Upper lobe of left lung (tissue), 6 donors: ENCODE results near the gene CCDC78. TPM values are rescaled to one million over a fixed set of nuclear protein-coding genes. Genes with fewer than 3 reads are reported as not detected.

ENCODE experiments used
- ATAC-seq, 2 donors: fragments of 200-7000 bp; cut with Tn5 transposase; one replicate each; pipeline ENCODE4 v1.9.1; 2022; ENCODE audit warnings: mild to moderate bottlenecking in 2 of 2, moderate library complexity in 2 of 2; ENCODE audit not compliant: low FRiP score in 2 of 2
- DNase-seq, 2 donors: peaks; one replicate each; pipeline ENCODE4 v3.0.0-alpha.2; 2019 to 2020
- H3K27ac ChIP-seq, 4 donors: fragments of 200-600 bp; sonication (generic); one replicate each; pipeline ENCODE4 v1.5.1; 2016 to 2019
- H3K27me3 ChIP-seq, 4 donors: fragments of 200-600 bp; sonication (generic); one replicate each; pipeline ENCODE4 v1.5.1; 2017 to 2019
- H3K36me3 ChIP-seq, 4 donors: fragments of 200-600 bp; sonication (generic); one replicate each; pipeline ENCODE4 v1.5.1; 2016 to 2019
- H3K4me1 ChIP-seq, 4 donors: fragments of 200-600 bp; sonication (generic); one replicate each; pipeline ENCODE4 v1.5.1; 2018 to 2019
- H3K4me3 ChIP-seq, 4 donors: fragments of 200-600 bp; sonication (generic); one replicate each; pipeline ENCODE4 v1.5.1; 2017 to 2019; ENCODE audit warnings: mild to moderate bottlenecking in 2 of 4, moderate library complexity in 1 of 4
- H3K9me3 ChIP-seq, 4 donors: fragments of 200-600 bp; sonication (generic); one replicate each; pipeline ENCODE4 v1.5.1; 2018 to 2019
- CTCF ChIP-seq, 6 experiments: fragments of 450-650 bp in 4 of 6; fragments of 200-600 bp in 2 of 6; sonication (generic) in 2 of 6; IDR thresholded peaks; one replicate each; pipeline ENCODE4 v1.5.1; 2016 to 2019; ENCODE audit warnings: antibody characterized with exemption in 6 of 6
- EP300 ChIP-seq, 4 donors: sonication (generic); formaldehyde crosslinking; IDR thresholded peaks; one replicate each; pipeline ENCODE4 v1.5.1; 2017; ENCODE audit warnings: antibody characterized with exemption in 4 of 4, control low read depth in 2 of 4
- POLR2A ChIP-seq, 4 donors: fragments of 450-650 bp; IDR thresholded peaks; one replicate each; pipeline ENCODE4 v1.5.1; 2016 to 2017; ENCODE audit warnings: antibody characterized with exemption in 4 of 4, mild to moderate bottlenecking in 2 of 4
- POLR2AphosphoS5 ChIP-seq, 2 donors: sonication (generic); formaldehyde crosslinking; IDR thresholded peaks; one replicate each; pipeline ENCODE4 v1.5.1; 2017; ENCODE audit warnings: antibody characterized with exemption in 2 of 2
- whole genome bisulfite sequencing, 2 donors: methylation state at CpG; one replicate each; pipeline ENCODE4 v1.1.5; 2017 to 2018; 5-methylcytosine and 5-hydroxymethylcytosine counted together
- total RNA-seq, 6 donors: library from RNA; depleted of rRNA in 4 of 6; stranded (reverse); fragments of >200 nt in 4 of 6; gene quantifications; one replicate each; pipeline versions ENCODE4 v1.1.0 to v1.2.1, GENCODE V29; 2016 to 2021
- donor health status: DM: no; HTN: no; CAD: no; lungs with moderate emphysema.
- donor health status: DM: no; HTN: yes; CAD: no; lungs with severe emphysema.

The CCDC78 gene
- total RNA-seq, 6 donors from 2014 or later: 3.5 to 69.1 (median 23.3) TPM

GRCh38 chr16:734208-734980 is 8.2 kb upstream of the CCDC78 start:
- H3K36me3 ChIP-seq: peaks cover 2 to 79% (median 49%) of the 10 kb centered on the region in 4 donors
- H3K9me3 ChIP-seq: no peaks in the 10 kb centered on the region
- DNase-seq (peak in 1 of 2 donors; percentile 81), ATAC-seq (no peak)
- no peak overlapping the region for H3K27ac ChIP-seq
- H3K4me1 ChIP-seq: no peaks in the 10 kb centered on the region
- WGBS, 2 donors: 94 to 95% methylated on average over 40 to 49 of the region's 49 CpGs
- no peak for TF ChIP-seq EP300 (IDR thresholded peaks at IDR 0.05)
- TF ChIP-seq CTCF (IDR thresholded peaks at IDR 0.05): no peak
- no peak for TF ChIP-seq POLR2AphosphoS5 (IDR thresholded peaks at IDR 0.05)
- TF ChIP-seq POLR2A (IDR thresholded peaks at IDR 0.05): no peak
- no peak overlapping the region for H3K4me3 ChIP-seq
- no peaks in the 10 kb centered on the region for H3K27me3 ChIP-seq

GRCh38 chr16:733382-734207 is 7.4 kb upstream of the CCDC78 start:
- no peak overlapping the region for H3K27ac ChIP-seq
- ATAC-seq: peak in 1 of 2 donors; percentile 26
- no peak overlapping the region for H3K4me3 ChIP-seq
- WGBS, 2 donors: 92 to 98% methylated on average over 14 to 17 of the region's 34 CpGs
- DNase-seq: peak in 1 of 2 donors; percentile 85
- peaks cover 2 to 77% (median 49%) of the 10 kb centered on the region in 4 donors for H3K36me3 ChIP-seq
- peaks cover 3 to 5% (median 4%) of the 10 kb centered on the region in 4 donors for H3K4me1 ChIP-seq
- no peaks in the 10 kb centered on the region for H3K9me3 ChIP-seq
- TF ChIP-seq CTCF (IDR thresholded peaks at IDR 0.05) (peak in 1 of 6 experiments; percentile 31), POLR2AphosphoS5 (IDR thresholded peaks at IDR 0.05) (no peak)
- no peaks in the 10 kb centered on the region for H3K27me3 ChIP-seq

GRCh38 chr16:732936-733335 is 6.7 kb upstream of the CCDC78 start:
- H3K27me3 ChIP-seq: peaks cover 0 to 5% (median 2%) of the 10 kb centered on the region in 4 donors
- H3K36me3 ChIP-seq: peaks cover 2 to 74% (median 49%) of the 10 kb centered on the region in 4 donors
- no peak overlapping the region for H3K4me3 ChIP-seq
- peaks cover 9 to 12% (median 11%) of the 10 kb centered on the region in 4 donors for H3K4me1 ChIP-seq
- no peak overlapping the region for H3K27ac ChIP-seq
- ATAC-seq (no peak), DNase-seq (peak in 1 of 2 donors; percentile 77)
- TF ChIP-seq EP300 (IDR thresholded peaks at IDR 0.05) (no peak), CTCF (IDR thresholded peaks at IDR 0.05) (no peak), POLR2AphosphoS5 (IDR thresholded peaks at IDR 0.05) (no peak), POLR2A (IDR thresholded peaks at IDR 0.05) (no peak)
- no peaks in the 10 kb centered on the region for H3K9me3 ChIP-seq
- WGBS, 2 donors: 78 to 90% methylated on average over 3 to 13 of the region's 13 CpGs

- no peak for ATAC-seq
- H3K27me3 ChIP-seq: peaks cover 0 to 11% (median 7%) of the 10 kb centered on the region in 4 donors
- TF ChIP-seq CTCF (IDR thresholded peaks at IDR 0.05): no peak
- TF ChIP-seq EP300 (IDR thresholded peaks at IDR 0.05): no peak
- TF ChIP-seq POLR2A (IDR thresholded peaks at IDR 0.05): no peak
- peak in 1 of 2 donors; percentile 52 for DNase-seq
- peaks cover 2 to 67% (median 46%) of the 10 kb centered on the region in 4 donors for H3K36me3 ChIP-seq
- 97 to 98% methylated on average over 10 to 12 of the region's 12 CpGs for WGBS, 2 donors
- peaks cover 15 to 18% (median 17%) of the 10 kb centered on the region in 4 donors for H3K4me1 ChIP-seq
- no peaks in the 10 kb centered on the region for H3K9me3 ChIP-seq
- no peak overlapping the region for H3K4me3 ChIP-seq
- no peak overlapping the region for H3K27ac ChIP-seq
These were observed 6.1 kb upstream of the CCDC78 start for GRCh38 chr16:732332-732731.
